GM21526 (cell line): Measurements from ENCODE around the gene RBMY1J.
"Not testable (repeated sequence)": the region's sequence is repeated elsewhere in the genome, so short reads cannot be mapped to it uniquely, and the experiment has no call there.

ENCODE experiments used
- ATAC-seq: cut with Tn5 transposase; IDR thresholded peaks from one replicate; pipeline ENCODE4 v1.9.1; 2021; ENCODE audit warnings: moderate library complexity; ENCODE audit not compliant: unreplicated experiment, low FRiP score

RBMY1J gene

GRCh38 chrY:22403110-22403509, at the start of gene RBMY1J:
TSS of gene RBMY1J (plus strand) at chrY:22403410. CDS start at chrY:22405448, 2,038 bp downstream.
- ATAC-seq: not testable (repeated sequence)

GRCh38 chrY:22367416-22367815, 35.8 kb upstream of the RBMY1J start:
- no peak for ATAC-seq

- no peak for ATAC-seq
Observed at GRCh38 chrY:22370623-22371022, 32.6 kb upstream of the RBMY1J start.

- ATAC-seq: no peak
Observed at GRCh38 chrY:22373494-22373893, 29.7 kb upstream of the RBMY1J start.

- not testable (repeated sequence) for ATAC-seq
Observed at GRCh38 chrY:22444718-22445396, 41.6 kb downstream of the RBMY1J start.

DNA sequence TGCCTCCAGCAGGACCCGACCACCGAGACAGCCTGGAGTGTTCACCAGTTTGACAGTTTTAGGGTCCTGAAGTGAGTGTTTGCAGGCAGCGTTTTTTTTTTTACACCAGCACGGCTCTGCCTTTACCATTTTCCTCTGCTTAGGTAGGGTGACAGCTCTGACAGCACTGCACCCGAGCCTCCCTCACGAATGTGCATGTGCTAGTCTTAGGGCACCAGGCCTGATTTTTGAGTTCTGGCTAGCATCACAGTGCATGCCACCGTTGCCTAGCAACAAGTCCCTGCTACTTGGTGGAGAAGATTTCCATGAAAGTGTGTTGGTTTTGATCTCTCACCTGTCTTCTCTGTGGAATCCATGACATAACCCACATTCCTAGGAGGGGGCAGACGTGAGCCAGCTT, 52.3 kb downstream of the RBMY1J start:
- ATAC-seq: not testable (repeated sequence)

GRCh38 chrY:22461962-22462361, 58.8 kb downstream of the RBMY1J start:
- not testable (repeated sequence) for ATAC-seq
